Heart left ventricle (tissue), 13 donors: ENCODE results near the gene ORM2.
"Not testable (repeated sequence)": the region's sequence is repeated elsewhere in the genome, so short reads cannot be mapped to it uniquely, and the experiment has no call there.

ENCODE experiments used
- CTCF ChIP-seq, 12 donors: fragments of 200-600 bp; sonication (generic) in 4 of 12; IDR thresholded peaks; one replicate each; pipeline versions ENCODE4 v1.5.0 to v1.8.0; 2018 to 2022; ENCODE audit warnings: antibody characterized with exemption in 12 of 12, mild to moderate bottlenecking in 5 of 12
- POLR2A ChIP-seq, 2 donors: fragments of 450-650 bp; IDR thresholded peaks; one replicate each; pipeline ENCODE4 v1.6.1; 2017; ENCODE audit warnings: antibody characterized with exemption in 2 of 2, mild to moderate bottlenecking in 2 of 2, moderate library complexity in 2 of 2
- donor health status: ischemic (EF 13 %, LVEDD 7.1; RV severe dilation, severe dysfunction).
- donor health status: DM: no; HTN: yes; CAD: no.
- donor health status: DM: no; HTN: no; CAD: no.
- donor health status: ischemic (EF 25% LVEDD 6.9; RV normal size, moderate dysfunction).
- donor health status: ischemic (EF 25% LVEDD 5.7; RV mildly dilated, moderate dysfunction).
- donor health status: ischemic (EF 35%, LVEDD 5.7; RV mildly dilated, moderate dysfunction).
- donor health status: nonischemic (EF 11% LVEDD 7.7; RV severe dilation, severe dysfunction).
- donor health status: DM: yes; HTN: yes; CAD: no.
- donor health status: PGD.
- donor health status: ischemic (EF 29% LVEDD 5.4; RV normal size, mild dysfunction).
- donor health status: nonischemic (EF 23%, LVEDD 6.1; RV moderate dilation, normal function).

GRCh38 chr9:114331229-114332195 is 1.8 kb downstream of the ORM2 start:
- not testable (repeated sequence) for TF ChIP-seq CTCF, POLR2A (IDR thresholded peaks at IDR 0.05)
